GM21717 (cell line): ENCODE results near the gene UBAC2.
A peak's percentile ranks its signal among the peaks of the same experiment; 100 is the strongest.

Experiments
- ATAC-seq: cut with Tn5 transposase; IDR thresholded peaks from one replicate; pipeline ENCODE4 v1.9.1; 2021; ENCODE audit warnings: mild to moderate bottlenecking, moderate library complexity; ENCODE audit not compliant: unreplicated experiment

The UBAC2 gene

GRCh38 chr13:99353246-99353600 lies 152.6 kb downstream of the UBAC2 start:
- ATAC-seq, result no peak

GRCh38 chr13:99353836-99354235 lies 153.2 kb downstream of the UBAC2 start:
- no peak for ATAC-seq

GRCh38 chr13:99354371-99354951 lies 153.8 kb downstream of the UBAC2 start:
- peak; percentile 36 for ATAC-seq

GRCh38 chr13:99355267-99356011 lies 154.8 kb downstream of the UBAC2 start:
- ATAC-seq, result no peak

GRCh38 chr13:99356012-99356261 lies 155.3 kb downstream of the UBAC2 start:
- no peak for ATAC-seq

- ATAC-seq, result peak; percentile 60
These were observed 155.8 kb downstream of the UBAC2 start for GRCh38 chr13:99356262-99357091.

GRCh38 chr13:99357131-99357596 lies 156.5 kb downstream of the UBAC2 start:
- peak; percentile 20 for ATAC-seq

GRCh38 chr13:99357941-99358340 lies 157.3 kb downstream of the UBAC2 start:
- ATAC-seq, result no peak

GRCh38 chr13:99359528-99359927 lies 158.9 kb downstream of the UBAC2 start:
- no peak for ATAC-seq

- ATAC-seq, result no peak
These were observed 160.0 kb downstream of the UBAC2 start for GRCh38 chr13:99360696-99361095.

GRCh38 chr13:99361197-99361596 lies 160.5 kb downstream of the UBAC2 start:
- no peak for ATAC-seq

GRCh38 chr13:99362362-99362761 lies 161.7 kb downstream of the UBAC2 start:
- ATAC-seq, result no peak

- no peak for ATAC-seq
These were observed 162.7 kb downstream of the UBAC2 start for GRCh38 chr13:99363391-99363790.

- peak; percentile 47 for ATAC-seq
These were observed 163.3 kb downstream of the UBAC2 start for GRCh38 chr13:99363949-99364348.

- no peak for ATAC-seq
These were observed 165.7 kb downstream of the UBAC2 start for GRCh38 chr13:99366075-99366987.

- ATAC-seq, result no peak
These were observed 166.5 kb downstream of the UBAC2 start for GRCh38 chr13:99367106-99367616.

- ATAC-seq, result no peak
These were observed 167.2 kb downstream of the UBAC2 start for GRCh38 chr13:99367663-99368448.

- ATAC-seq, result no peak
These were observed 170.0 kb downstream of the UBAC2 start for GRCh38 chr13:99370481-99371275.

GRCh38 chr13:99371956-99372355 lies 171.3 kb downstream of the UBAC2 start:
- ATAC-seq, result no peak
